Hematopoietic multipotent progenitor cell treated with erythropoietin and hydrocortisone succinate and interleukin-3 and kit ligand, for 4 days (in vitro differentiated cells): ENCODE measurements around the gene HYDIN.
A peak's percentile ranks its signal among the peaks of the same experiment; 100 is the strongest.
"Not testable (repeated sequence)": the region's sequence is repeated elsewhere in the genome, so short reads cannot be mapped to it uniquely, and the experiment has no call there.

ENCODE experiments used
- DNase-seq: peaks from one replicate; pipeline ENCODE4 v3.0.0-alpha.2; 2015

The HYDIN gene

DNA sequence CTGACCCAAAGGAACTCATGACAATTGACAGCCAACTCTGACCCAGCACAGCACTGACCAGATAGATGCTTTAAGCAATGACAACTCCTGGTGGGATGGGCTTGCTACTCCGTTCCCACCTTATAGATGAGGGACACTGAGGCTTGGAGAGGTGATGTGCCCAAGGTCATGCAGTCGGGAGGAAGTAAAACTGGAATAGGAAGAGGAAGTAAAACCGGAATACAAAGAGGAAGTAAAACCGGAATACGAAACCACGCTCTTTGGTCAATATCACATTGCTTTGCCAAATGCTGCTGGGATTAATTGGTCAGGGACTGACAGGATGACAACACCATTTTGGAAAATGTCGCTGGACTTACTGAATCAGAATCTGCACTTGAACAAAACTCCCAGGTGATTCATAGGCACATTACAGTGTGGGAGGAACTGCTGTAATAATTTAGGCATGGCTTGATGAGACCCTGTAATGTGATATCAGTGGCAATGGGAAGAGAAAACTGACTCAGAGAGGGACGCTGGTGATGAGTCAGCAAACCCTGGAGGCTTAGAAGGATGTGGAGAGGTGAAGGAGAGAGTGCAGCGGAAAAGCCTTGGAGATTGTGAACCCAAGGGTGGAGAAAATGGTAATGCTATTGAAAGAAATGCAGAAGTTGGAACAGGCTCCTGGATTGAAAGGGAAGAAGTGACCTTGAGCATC, 243.4 kb downstream of the HYDIN start:
- DNase-seq = not testable (repeated sequence)

DNA sequence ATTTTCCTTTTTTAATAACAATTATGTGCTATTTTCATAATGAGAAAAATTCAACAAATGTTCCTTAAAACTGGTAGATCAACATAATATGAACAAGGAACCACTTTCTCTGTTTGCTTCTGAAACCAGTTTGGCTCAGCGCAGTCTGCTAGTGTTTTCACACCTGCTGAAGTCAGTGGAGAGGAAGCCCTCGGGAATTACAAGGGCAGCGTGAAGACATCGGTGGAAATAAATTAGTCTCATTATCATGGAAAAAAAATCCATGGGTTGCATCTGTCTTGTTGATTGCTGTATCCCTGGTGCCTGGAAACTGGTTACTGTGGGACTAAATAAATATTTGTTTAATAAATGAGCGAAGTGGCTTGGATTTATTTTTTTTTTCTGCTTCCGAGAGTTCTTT, 245.8 kb downstream of the HYDIN start:
- DNase-seq = not testable (repeated sequence)

DNA sequence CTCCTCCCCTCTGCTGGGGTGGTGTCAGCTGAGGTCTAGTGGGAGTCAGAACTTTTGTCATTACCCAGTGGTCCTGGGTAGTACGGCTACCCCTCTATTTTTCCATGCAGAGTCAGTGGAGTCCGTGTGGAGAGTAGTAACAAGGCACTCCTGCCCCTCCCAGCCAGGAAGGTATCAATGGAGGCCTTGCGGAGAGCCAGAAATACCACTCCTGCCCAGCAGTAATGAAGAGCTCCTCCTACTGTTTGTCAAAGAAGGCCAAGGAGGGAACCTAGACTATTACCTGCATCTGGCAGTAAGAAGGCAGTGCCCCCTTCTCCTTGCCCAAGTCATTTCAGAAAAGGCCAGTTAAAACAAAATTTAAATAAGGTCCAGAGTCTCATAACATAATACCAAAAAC, 262.2 kb downstream of the HYDIN start:
- not testable (repeated sequence) for DNase-seq

DNA sequence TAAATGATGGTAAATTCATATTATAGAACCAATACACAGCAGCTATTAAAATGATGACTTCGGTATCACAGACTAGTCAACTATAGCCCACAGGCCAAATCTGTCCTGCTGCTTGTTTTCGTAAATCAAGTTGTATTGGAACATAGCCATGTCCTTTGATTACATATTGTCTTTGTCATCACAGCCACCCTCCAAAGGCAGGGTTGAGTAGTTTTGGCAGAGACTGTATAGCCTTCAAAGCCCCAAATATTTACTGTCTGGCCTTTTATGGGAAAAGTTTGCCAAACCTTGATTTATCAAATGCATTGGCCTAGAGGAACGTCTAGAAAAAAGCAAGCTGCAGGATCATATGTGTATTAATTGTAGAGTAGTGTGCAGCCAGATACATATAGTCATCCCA, 270.4 kb downstream of the HYDIN start:
- DNase-seq = not testable (repeated sequence)

DNA sequence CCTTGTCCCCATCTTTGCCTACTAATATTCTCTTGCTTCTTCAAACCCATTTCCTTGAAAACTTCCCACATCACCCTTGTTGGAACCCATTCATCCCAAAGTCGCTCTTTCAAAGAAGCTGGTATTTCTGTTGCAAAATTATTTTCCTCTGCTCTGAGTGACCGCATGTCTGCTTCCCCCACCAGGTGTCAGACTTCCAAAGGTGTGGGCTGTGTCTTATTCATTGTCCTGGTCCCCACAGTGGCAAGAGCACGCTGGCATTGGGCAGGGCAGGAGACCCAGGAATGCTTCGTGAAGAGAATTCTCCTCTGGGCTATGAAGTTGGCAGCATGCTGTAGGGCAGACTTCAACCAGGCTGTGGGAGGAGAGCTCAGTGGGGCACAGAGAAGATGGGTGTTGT, 275.6 kb downstream of the HYDIN start:
- not testable (repeated sequence) for DNase-seq

DNA sequence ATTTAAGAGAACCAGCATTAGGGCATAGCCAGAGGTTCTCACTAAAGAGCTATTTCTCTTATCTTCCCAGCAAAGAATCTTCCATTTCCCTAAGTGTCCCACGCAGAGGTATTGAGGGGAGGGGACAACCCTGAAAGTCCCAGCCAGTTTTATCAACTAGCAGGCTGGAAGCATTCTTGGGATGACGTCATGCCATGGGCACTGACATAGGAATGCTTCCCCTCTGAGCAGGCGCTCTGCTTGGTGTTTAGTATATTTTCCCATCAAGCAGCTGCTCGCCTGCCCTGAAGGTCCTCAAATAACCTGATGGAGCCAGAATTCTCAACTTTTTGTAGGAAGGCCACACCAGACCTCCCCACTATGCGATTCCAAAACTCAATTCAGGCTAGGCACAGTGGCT, 276.7 kb downstream of the HYDIN start:
- DNase-seq = not testable (repeated sequence)

DNA sequence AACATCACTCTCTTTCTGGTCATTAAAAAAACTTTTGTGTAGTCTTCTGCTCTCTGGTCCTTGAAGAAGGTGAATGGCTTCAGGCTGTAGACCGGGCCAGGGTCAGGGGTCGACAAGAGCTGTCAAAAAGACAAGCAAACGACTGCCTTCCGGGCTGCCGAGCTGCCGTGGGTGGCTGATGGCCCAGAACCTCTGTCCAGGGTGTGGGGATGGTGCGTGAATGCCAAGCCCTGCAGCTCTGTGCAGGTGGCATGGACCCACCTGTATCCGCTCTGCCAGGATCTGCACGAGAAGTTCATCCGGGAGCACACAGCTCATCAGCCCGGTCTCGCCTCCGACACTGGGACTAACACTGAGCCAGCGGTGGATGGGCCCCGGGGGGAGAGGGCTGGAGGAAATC, 287.0 kb downstream of the HYDIN start:
- not testable (repeated sequence) for DNase-seq

DNA sequence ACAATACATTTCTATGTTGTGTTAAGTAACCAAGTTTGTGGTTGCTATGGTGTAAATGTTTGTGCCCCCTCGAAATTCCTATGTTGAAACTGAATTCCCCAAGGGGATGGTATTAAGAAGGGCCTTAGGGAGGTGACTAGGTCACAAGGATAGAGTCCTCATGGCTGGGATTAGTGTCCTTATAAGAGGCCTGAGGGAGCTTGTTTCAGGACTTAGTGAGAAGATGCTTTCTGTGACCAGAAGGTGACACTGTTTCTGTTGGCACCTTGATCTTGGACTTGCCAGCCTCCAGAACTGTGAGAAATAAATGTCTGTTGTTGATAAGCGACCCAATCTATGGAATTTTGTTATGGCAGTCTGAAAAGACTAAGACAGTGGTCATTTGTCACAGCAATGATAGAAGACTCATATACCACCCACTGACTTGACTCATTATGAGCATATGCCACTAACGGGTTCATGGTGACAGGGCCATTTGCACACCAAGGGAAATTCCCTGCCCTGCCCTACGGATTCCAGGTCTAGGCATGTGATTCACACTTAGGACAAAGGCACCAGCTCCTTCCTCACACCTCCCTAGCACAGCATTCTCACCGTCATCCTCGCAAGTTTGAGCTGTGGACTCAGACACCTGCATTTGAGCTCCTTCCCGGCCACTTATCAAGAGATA, 290.7 kb downstream of the HYDIN start:
- DNase-seq = not testable (repeated sequence)

DNA sequence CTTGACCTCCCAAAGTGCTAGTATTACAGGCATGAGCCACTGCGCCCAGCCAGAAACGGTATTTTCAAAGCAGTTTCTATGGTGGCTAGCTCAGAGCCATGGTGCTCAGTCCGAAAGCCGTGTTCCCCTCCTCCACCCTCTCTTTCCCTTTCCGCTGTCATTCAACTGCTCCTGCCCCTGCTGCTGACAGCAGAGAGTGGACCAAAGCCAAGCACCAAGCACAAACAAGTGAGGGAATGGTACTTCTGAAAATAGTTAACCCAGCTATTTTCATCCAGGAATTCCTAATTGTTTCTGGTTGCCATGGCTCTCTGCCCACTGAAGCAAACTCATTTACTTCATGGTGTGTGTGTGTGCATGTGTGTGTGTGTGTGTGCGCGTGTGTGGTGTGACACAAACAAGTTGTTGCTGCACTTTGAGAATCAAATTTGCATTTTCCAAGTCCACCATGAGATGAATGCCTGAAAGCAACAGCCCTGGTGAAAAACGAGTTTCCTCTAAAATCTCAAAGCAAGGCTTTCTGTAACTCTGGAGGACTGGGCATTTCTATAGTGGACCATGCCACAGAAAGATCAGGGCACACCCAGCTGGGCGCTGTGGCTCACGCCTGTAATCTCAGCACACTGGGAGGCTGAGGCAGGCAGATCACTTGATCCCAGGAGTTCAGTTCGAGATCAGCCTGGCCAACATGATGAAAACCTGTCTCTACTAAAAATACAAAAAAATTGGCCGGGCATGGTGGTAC, 293.6 kb downstream of the HYDIN start:
- not testable (repeated sequence) for DNase-seq

DNA sequence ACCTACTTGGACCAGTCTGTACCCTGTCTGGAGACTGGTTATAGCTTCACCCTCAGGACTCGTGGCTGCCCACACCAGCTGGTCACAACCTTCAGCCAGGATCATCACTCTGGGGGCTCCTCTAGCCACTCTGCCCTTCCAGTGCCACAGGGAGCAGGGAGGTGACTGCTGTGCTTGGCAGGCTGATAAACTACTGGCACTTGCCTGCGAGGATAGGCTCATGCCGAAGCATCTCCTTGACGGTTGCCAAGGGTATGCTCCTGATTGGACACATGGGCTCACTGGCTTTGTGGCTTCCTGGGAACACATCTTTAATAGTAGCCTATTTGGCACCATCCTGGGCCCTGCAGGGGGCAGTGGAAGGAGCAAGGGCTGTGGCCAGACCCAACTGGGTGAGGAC, 295.2 kb downstream of the HYDIN start:
- DNase-seq = not testable (repeated sequence)

DNA sequence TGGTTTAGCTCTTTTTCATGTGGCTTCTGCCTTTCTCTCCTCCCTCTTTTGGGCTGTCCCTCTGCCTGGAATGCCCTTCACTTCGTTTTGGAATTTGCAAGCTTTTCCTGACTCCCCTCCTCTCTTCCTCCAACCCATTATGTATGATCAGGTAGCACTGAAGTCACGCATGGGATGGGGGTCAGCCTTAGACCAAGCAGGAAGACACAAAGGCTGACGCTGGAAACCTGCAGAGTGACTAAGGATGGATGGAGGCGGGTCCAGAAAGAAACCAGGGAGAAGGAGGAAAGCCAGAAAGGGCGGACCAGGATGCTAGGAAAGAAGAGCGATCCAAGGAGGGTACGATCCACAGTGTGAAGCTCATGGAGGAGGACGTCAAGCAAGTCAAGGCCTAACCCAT, 296.8 kb downstream of the HYDIN start:
- not testable (repeated sequence) for DNase-seq

DNA sequence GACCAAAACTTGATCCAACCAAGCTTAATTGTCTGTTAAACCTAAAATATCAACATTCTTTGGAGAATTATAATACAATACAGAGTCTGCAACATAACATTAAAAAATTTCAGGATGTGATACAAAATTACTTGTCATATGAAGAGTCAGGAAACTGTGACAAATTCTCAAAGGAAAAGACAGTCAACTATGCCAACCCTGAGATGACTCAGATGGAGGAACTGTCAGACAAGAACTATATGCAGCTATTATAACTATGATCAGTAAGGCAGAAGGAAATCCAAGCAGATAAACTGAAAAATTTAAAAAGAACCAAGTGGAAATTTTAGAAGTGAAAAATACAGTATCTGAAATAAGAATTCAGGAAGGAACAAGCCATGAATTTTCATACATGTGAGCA, 299.8 kb downstream of the HYDIN start:
- DNase-seq = not testable (repeated sequence)

DNA sequence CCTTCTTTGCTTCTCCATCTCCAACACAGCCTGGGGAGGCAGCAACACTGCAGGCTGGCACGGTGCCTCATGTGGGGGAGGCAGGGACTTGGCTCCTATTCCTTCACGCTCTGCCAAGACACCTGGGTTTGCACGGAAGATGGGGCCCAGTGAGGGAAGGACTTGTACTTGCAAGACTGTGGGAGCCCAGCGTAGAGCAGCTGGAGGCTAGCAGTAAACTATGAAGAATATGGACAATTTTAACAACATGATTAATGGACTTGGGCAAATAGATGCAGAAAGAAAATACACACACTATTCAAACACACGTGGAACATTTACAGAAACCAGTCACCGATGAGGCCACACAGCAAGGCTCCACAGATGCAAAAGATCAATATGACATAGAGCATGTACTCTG, 308.4 kb downstream of the HYDIN start:
- DNase-seq = not testable (repeated sequence)

DNA sequence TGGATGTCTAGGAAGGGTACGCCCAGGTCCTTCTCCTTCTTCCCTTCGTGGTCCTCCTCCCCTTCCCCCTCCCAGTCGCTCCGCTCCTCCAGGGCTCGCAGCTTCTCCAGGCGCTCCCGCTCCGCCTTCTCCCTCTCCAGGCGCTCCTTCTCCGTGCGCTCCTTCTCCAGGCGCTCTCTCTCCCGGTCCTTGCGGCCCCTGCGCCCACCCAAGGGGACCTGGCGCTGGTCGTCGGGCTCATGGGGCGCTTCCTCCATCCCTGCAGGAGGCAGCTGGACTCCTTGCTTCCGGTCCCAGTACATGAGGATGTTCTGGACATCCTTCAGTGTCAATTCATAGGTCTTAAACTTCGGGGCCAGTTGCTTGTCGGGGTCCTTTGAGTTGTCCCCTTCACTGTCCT, 309.9 kb downstream of the HYDIN start:
- DNase-seq = not testable (repeated sequence)

DNA sequence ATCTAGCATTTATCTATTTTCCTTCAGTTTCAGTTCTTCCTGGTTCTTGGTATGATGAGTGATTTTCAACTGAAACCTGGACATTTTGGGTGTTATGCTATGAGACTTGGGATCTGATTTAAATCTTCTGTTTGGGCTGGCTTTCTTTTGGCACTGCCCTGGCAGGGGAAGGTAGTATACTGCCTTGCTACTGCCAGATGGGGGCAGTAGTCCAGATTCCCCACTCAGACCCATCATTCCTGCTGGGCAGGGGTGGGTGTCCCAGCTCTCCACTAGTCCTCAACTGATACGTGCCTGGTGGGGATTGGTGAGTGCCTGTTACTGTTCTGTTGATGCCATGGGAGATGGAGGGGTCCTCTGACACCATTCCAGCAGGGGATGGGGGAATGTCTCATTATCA, 342.3 kb downstream of the HYDIN start:
- not testable (repeated sequence) for DNase-seq

DNA sequence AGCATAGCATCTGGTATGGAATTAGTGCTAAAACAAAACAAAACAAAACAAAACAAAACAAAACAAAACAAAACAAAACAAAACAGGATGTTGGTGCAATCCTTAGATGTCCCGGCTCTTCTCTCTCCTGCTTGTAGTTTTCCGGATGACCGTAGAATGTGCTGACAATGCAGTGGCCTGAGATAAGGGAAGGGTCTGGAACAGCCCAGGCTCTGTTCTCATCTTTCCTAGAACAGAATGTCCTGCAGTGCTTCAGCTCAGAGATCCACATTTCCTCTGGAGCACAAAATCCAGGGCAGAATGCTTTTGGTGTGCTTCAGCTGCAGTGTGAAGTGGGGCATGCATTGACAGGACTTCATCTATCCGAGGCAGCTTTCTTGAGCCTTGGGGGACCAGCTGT, 345.9 kb downstream of the HYDIN start:
- not testable (repeated sequence) for DNase-seq

DNA sequence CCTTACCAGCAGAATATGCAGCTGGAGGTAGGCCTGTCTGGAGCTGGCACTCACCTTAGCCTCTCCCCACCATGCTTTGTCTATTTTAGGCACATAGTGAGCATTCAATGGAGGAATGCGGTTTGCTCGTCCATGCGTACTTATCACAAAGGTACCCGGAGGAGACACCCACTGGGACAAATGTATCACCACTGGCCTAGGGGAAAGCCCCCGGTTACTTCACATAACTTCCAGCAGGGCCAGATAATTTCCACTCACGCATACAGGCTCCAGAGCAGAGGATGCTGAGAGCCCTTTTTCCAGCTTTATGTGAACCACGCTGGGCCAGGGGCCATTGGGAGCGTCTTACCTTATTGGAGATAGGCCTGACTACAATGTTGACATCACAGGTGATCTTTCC, 348.2 kb downstream of the HYDIN start:
- DNase-seq = not testable (repeated sequence)

DNA sequence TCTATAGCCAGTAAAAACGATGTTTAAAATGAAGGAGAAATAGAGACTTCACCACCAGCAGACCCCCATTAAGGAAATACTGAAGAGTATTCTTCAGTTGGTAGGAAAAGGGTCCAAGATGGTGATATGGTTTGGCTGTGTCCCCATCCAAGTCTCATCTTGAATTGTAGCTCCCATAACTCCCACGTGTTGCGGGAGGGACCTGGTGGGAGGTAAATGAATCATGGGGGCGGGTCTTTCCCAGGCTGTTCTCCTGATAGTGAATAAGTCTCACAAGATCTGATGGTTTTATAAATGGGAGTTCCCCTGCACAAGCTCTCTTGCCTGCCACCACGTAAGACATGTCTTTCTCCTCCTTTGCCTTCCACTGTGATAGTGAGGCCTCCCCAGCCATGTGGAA, 352.6 kb downstream of the HYDIN start:
- DNase-seq = not testable (repeated sequence)

DNA sequence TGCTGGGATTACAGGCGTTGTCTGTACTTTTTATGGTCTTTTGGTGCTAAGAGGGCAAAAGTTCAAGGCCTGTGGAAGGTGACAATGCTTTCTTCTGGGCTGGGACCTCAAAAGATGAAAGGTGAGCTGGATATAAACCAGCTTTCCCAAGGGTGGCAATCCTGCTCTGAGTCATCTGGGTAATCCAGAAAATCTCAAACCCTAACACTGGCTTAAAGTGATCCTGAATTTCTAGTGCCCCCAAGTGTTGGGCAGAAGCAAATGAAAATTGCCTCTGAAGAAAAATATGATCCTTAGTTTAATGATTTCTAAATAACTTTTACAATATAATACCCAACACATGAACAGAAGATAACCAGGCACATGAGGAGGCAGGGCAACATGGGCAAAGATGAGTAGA, 354.1 kb downstream of the HYDIN start:
- not testable (repeated sequence) for DNase-seq

DNA sequence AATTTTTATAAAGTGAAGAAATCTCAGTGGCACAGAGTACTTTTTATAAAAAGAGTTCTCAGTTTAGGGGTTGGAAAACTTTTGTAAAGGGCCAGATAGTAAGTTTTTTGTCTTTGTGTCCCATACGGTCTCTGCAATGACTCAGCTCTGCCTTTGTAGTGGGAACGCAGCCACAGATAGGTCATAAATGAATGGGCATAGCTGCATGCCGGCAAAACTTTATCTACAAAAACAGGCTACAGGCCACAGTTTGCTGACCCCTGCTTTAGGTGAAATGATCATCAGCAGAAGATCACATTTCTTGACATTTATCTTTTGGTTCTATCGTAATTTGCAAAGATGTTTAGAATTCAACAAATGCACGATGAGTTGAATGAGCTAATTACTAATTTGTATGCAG, 365.8 kb downstream of the HYDIN start:
- DNase-seq = not testable (repeated sequence)

DNA sequence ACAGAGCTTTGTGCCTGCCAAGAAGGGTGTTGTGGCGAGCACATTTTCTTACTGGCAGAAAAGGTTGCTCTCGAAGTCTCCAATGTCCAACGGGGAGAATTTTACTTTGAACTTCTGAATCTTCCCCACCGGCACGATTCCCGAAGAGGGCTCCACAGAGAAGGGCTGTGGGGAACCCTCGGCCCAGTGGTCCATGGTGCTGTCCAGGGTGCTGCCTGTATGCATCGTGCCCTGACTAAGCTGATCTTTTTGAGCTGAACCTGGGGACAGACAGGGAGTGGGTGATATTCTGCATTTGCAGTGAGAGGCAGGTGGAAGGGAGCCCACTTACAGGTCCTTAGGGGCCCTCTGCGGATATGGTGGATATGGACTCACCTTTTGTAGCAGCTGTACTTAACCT, 368.5 kb downstream of the HYDIN start:
- peak; percentile 1 for DNase-seq

DNA sequence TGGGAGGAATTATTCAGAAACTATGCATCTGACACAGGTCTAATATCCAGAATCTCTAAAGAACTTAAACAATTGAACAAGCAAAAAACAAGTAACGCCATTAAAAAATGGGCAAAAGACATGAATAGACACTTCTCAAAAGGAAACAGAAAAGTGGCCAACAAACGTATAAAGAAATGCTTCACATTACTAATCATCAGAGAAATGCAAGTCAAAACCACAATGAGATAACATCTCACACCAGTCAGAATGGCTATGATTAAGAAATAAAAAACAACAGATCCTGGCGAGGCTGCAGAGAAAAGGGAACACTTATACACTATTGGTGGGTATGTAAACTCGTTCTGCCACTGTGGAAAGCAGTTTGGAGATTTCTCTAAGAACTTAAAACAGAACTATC, 379.2 kb downstream of the HYDIN start:
- peak; percentile 4 for DNase-seq

DNA sequence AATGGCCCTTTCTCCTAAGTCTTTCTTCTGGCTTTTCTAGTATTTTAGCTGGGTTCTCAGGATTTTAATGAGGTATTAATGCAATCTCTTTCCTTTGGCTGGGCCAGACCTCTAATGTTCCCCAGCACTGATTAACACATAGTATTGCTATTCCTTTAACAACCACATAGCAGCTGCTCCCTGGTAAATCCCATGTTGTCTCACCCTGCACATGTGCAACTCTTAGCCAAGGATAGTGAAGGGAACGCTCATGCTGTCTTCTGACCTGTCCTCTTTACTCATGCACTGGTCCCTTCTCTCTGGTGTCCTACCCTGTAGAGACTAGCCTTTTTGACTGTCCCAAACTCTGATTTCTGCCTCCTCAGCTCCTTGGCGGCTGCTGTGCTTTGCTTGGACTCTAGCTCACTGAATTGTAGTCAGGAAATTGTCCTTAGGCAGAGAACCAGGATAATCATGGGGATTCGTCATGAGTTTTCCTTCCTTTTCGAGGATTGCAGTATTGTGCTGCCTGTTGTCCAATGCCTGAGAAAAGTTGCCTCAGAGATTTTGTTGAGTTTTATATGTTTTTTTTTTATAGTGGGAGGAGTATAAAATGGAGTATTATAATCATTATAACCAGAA, 406.9 kb downstream of the HYDIN start:
- not testable (repeated sequence) for DNase-seq
